Measurements from ENCODE around the gene NUP214. TPM values are rescaled to one million over a fixed set of nuclear protein-coding genes. Genes with fewer than 3 reads are reported as not detected.
"Not testable (repeated sequence)": the region's sequence is repeated elsewhere in the genome, so short reads cannot be mapped to it uniquely, and the experiment has no call there.

The NUP214 gene
- total RNA-seq, 2 donors from 2014 or later = 105 to 107 TPM

DNA sequence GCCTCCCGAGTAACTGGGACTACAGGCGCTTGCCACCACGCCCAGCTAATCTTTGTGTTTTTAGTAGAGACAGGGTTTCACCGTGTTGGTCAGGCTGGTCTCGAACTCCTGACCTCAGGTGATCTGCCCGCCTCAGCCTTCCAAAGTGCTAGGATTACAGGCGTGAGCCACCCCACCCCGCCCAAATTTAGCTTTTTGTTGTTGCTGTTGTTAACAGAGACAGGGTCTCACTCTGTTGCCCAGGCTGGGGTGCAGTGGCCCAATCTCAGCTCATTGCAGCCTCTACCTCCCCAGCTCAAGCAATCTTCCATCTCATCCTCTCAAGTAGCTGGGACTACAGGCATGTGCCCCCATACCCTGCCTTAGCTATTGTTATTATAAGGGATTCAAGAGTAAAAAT, 25.5 kb upstream of the NUP214 start:
- not testable (repeated sequence) for H3K4me3 Mint-ChIP-seq, ATAC-seq, H3K27ac Mint-ChIP-seq

DNA sequence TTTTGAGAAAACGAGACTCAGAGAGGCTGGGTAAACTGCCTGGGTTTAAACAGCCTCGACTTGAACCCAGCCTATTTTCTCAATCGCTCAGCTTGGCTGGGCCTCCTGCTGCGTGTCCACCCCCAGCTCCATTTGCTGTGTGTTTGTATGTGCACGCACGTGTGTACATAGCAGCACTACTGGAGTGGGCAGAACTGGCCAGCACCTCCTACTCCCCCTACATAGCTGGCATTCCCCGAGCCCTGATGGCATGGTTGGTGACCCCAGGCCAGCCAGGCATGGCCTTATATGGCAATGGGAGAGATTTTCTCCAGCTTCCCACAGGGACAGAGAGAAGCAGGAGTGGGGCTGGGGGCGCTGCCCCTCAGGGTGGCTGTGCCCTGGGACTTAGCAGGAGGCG, 24.9 kb upstream of the NUP214 start:
- H3K9me3 ChIP-seq (ENCODE audit: control insufficient read depth, low read length, poor library complexity, severe bottlenecking) = no peaks in the 10 kb centered on the region
- Mint-ChIP-seq H3K27me3 (peaks cover 21% of the 10 kb centered on the region), H3K27ac (no peak overlapping the region), H3K4me3 (no peak overlapping the region), H3K4me1 (peaks cover 8% of the 10 kb centered on the region), H3K36me3 (ENCODE audit: low read depth) (peaks cover 5% of the 10 kb centered on the region)
- DNase-seq (no peak), ATAC-seq (no peak)

More for the DNA sequence above, 25.5 kb upstream of the NUP214 start:
- H3K4me1 Mint-ChIP-seq; H3K36me3 Mint-ChIP-seq (ENCODE audit: low read depth); H3K9me3 ChIP-seq (ENCODE audit: control insufficient read depth, low read length, poor library complexity, severe bottlenecking); DNase-seq: not testable (repeated sequence)
- peaks cover 27% of the 10 kb centered on the region for H3K27me3 Mint-ChIP-seq

DNA sequence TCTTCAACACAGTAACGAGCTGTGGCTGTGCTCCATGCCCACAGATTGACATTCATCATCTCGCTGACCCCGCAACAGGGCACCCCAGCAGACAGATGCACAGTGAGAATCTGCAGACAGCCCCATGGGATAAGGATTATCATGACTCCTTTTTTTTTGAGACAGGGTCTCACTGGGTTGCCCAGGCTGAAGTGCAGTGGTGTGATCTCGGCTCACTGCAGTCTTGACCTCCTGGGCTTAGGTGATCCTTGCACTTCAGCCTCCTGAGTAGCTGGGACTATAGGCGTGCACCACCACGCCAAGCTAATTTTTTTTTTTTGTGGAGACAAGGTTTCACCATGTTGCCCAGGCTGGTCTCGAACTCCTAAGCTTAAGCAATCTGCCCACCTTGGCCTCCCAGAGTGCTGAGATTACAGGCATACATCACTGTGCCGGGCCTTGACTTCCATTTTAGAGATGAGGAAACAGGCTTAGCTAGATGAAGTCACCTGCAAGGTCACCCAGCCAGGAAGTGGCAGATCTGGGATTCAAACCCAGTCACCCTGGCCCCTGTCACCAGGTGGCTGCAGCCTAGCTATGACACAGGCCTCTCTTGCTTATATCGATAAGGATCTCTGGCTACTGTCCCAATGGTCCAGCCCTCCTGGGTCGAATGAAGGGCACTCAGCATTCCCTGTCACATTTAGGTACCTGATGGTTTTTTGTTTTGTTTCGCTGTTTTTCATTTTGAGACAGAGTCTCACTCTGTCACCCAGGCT, 24.0 kb upstream of the NUP214 start:
- Mint-ChIP-seq H3K27ac (no peak overlapping the region), H3K4me3 (no peak overlapping the region), H3K36me3 (ENCODE audit: low read depth) (peaks cover 2% of the 10 kb centered on the region), H3K27me3 (peaks cover 19% of the 10 kb centered on the region), H3K4me1 (peaks cover 3% of the 10 kb centered on the region)
- ATAC-seq (no peak), DNase-seq (no peak)
- H3K9me3 ChIP-seq (ENCODE audit: control insufficient read depth, low read length, poor library complexity, severe bottlenecking) = no peaks in the 10 kb centered on the region

DNA sequence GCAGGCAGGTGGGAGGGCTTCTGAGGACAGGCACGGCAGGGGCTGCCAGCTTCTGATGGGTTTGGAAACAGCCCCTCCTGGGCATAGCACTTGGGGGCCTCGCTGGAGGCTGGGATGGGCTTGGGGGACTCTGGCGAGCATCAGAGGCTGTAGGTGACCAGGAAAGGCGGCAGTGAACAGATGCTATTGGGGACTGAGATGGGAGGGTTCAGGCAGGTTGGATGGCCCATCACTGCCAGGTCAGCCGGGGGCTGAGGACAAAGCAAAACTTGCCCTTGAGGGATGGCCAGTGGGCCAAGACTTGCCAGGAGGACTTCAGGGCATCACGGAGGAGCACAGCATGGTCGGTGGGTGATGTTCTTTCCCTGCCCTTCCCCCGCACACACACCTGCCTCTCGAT, 22.4 kb upstream of the NUP214 start:
- H3K27ac Mint-ChIP-seq = no peak overlapping the region
- no peaks in the 10 kb centered on the region for H3K36me3 Mint-ChIP-seq (ENCODE audit: low read depth)
- H3K27me3 Mint-ChIP-seq = peaks cover 18% of the 10 kb centered on the region
- no peaks in the 10 kb centered on the region for H3K4me1 Mint-ChIP-seq
- ATAC-seq = no peak
- no peak for DNase-seq
- H3K9me3 ChIP-seq (ENCODE audit: control insufficient read depth, low read length, poor library complexity, severe bottlenecking) = no peaks in the 10 kb centered on the region
- H3K4me3 Mint-ChIP-seq = no peak overlapping the region

DNA sequence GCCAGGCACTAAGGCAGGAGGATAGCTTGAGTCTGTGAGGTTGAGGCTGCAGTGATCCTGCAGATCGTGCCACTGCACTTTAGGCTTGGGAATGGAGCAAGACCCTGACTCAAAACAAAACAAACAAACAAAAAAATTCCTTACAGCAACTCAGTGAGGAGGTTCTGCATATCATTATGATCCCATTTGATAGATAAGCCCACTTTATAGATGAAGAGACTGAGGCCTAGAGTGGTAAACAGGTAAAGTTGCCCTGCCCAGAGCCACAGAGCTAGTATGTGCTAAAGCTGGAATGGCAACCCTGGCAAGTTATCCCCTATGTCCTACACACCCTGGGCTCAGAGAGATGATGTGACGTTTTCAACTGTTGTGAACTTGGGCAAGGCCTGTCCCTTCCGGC, 21.9 kb upstream of the NUP214 start:
- ATAC-seq = no peak
- DNase-seq = no peak
- no peaks in the 10 kb centered on the region for H3K4me1 Mint-ChIP-seq
- H3K9me3 ChIP-seq (ENCODE audit: control insufficient read depth, low read length, poor library complexity, severe bottlenecking) = no peaks in the 10 kb centered on the region
- H3K27ac Mint-ChIP-seq = no peak overlapping the region
- H3K4me3 Mint-ChIP-seq = no peak overlapping the region
- peaks cover 13% of the 10 kb centered on the region for H3K27me3 Mint-ChIP-seq
- no peaks in the 10 kb centered on the region for H3K36me3 Mint-ChIP-seq (ENCODE audit: low read depth)

DNA sequence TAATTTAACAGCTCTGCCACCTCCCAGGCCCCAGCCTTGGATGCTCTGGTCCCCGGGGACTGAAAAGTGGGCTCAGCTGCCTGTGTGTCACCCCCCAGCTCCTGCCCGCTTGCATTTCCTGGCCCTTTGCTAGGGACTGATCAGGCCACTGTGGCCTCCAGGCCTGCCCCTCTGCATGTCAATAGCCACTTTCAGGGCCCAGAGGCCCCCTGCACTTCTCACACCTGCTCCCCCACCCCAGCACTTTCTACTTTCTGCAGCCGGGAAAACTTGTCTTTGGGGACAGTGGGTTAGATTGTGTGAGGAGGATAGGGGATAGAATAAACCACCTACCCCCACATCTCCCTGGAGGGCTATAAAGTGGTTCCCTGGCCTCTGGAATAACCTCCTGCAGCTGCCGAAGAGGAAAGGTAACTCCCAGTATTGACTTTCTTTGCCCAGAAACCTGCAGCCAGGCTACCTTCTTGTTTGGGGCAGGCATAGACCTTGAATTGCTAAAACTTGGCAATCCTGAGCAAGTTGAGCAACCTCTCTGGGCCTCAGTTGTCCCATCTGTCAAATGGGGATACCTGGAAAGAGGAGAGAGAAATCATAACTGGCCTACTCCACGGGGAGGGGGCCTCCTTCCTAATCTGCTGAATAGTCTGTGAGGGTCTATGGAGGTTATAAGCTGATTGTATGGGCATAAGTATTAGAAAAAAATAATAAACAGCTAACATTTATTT, 21.2 kb upstream of the NUP214 start:
- Mint-ChIP-seq H3K4me1 (no peaks in the 10 kb centered on the region), H3K27ac (no peak overlapping the region), H3K4me3 (no peak overlapping the region), H3K36me3 (ENCODE audit: low read depth) (no peaks in the 10 kb centered on the region), H3K27me3 (peaks cover 13% of the 10 kb centered on the region)
- no peaks in the 10 kb centered on the region for H3K9me3 ChIP-seq (ENCODE audit: control insufficient read depth, low read length, poor library complexity, severe bottlenecking)
- no peak for DNase-seq
- ATAC-seq = no peak

DNA sequence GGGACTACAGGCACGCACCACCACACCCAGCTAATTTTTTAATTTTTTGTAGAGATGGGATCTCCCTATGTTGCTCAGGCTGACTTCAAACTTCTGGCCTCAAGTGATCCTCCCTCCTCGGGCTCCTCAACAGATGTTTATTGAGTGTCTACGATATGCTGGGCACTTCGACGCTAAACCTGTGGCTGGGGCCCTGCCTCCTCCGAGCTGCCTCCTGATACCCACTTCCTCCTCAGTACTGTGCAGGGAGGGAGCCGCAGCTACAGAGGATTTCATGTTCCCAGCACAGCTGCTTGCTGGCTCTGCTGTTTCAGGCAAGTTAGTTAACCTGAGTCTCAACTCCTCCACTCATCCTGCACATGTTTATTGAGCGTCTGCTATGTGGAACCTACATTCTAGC, 19.4 kb upstream of the NUP214 start:
- ATAC-seq = no peak
- peaks cover 13% of the 10 kb centered on the region for H3K27me3 Mint-ChIP-seq
- H3K4me1 Mint-ChIP-seq = no peaks in the 10 kb centered on the region
- no peaks in the 10 kb centered on the region for H3K36me3 Mint-ChIP-seq (ENCODE audit: low read depth)
- DNase-seq = no peak
- H3K27ac Mint-ChIP-seq = no peak overlapping the region
- no peak overlapping the region for H3K4me3 Mint-ChIP-seq
- H3K9me3 ChIP-seq (ENCODE audit: control insufficient read depth, low read length, poor library complexity, severe bottlenecking) = no peaks in the 10 kb centered on the region

DNA sequence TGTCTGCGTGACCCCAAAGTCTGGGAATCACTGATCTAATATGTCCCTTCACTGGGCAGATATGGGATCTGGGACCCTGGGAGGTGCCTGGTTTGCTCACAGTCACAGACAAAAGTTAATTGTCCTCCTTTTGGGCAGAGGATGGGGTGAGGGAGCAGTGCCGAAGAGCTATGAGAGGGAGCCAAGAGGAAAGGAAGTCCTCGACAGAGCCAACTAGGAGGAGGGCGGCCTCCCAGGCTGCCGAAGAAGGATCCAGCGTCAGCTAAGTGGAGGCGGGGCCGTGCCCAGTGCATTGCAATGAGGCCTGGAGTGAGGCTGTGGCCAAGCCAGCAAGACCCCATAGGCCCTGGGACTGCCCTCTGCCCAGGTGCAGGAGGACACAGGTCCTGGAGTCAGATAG, 17.6 kb upstream of the NUP214 start:
- no peak for DNase-seq
- Mint-ChIP-seq H3K4me3 (no peak overlapping the region), H3K27ac (no peak overlapping the region), H3K27me3 (peaks cover 16% of the 10 kb centered on the region), H3K4me1 (no peaks in the 10 kb centered on the region), H3K36me3 (ENCODE audit: low read depth) (no peaks in the 10 kb centered on the region)
- no peak for ATAC-seq
- no peaks in the 10 kb centered on the region for H3K9me3 ChIP-seq (ENCODE audit: control insufficient read depth, low read length, poor library complexity, severe bottlenecking)

DNA sequence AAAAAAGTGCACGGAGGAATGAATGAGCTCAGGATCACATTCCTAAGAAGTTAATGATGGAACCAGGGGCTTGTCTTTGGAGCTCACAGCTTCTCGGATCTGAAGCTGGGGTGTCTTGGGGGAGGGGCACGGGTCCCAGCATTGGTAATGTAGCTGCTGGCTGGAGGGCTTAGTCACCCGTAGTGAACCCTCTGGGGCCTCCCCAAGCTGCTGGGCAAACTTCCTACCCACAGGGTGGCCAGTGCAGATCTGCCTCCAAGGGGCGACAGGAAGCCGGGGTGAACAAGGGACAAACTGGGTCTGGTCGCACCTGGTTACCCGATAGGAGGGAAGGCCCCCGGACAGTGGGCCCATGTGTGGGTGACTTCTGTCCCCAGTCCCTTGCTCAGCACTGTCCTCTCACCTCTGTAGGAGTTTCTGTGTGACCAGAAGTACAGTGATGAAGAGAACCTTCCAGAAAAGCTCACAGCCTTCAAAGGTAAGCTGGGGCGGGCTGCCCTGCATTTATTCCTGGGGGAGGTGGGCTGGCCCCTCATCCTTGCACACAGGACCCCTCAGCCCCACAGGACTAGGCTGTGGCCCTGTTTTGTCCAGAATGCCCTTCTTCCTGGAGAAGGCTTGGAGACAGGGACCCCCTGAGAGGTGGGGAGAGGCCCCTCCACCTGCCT, 14.1 kb upstream of the NUP214 start:
- no peak for DNase-seq
- H3K4me3 Mint-ChIP-seq = no peak overlapping the region
- ATAC-seq = no peak
- no peak overlapping the region for H3K27ac Mint-ChIP-seq
- H3K36me3 Mint-ChIP-seq (ENCODE audit: low read depth) = no peaks in the 10 kb centered on the region
- H3K4me1 Mint-ChIP-seq = no peaks in the 10 kb centered on the region
- H3K9me3 ChIP-seq (ENCODE audit: control insufficient read depth, low read length, poor library complexity, severe bottlenecking) = no peaks in the 10 kb centered on the region
- peaks cover 14% of the 10 kb centered on the region for H3K27me3 Mint-ChIP-seq

DNA sequence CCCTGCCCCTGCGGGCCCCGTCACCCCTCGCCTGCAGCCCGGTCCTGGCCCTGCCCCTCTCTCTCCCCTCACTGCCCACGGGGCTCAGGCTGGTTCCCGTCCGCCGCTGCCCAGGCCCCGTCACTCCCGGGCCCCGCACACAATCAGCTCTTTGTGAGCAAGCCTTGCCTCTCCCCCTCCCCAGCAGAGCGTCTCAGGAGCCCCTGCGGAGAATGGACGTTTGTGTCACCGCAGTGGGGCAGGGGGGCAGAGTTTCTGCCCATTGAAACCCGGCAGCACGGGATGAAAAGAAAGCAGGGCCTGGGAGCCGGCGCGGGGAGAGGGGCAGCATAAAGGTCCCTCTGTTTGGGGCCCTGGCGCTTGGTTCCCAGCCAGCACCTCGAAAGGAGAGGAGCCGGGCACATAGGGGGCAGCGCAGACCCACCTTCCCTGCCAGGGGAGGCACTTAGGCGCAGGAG, 13.5 kb upstream of the NUP214 start:
- Mint-ChIP-seq H3K27ac (no peak overlapping the region), H3K27me3 (peaks cover 8% of the 10 kb centered on the region)
- no peak for DNase-seq

DNA sequence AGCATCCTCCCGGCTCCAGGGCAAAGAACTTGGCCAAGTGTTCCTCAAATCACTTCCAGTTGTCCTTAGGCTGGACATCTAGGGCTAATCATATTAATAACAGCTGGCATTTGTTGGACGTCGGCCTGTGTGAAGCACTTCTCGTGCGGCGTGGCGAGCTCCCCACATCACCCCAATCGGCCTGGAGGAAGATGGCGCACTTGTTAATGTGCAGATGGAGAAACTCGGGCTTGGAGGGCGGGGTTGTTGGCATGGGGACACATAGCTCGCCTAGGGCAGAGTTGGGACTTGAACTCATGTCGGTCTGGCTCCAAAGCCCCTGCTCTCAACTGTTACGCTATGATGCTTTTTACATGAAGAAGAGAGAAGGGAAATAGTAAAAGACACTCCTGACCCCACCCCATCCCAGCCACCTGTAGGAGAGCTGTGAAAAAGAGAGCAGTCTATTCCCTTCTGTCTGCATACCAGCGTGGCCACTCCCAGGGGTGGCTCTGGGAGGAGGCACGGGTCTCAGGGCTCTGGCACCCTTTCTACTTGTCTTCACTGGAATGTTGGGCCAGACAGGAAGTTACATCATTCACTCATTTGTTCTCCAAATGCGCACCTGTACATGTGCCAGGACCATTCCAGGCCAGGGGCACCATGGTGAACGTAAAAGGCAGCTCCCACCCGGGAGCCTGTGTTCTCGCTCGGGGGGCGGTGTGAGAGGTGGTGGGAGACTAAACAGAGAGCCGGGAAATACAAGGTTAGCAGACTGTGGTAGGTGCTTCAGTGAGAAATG, 12.8 kb upstream of the NUP214 start:
- H3K36me3 Mint-ChIP-seq (ENCODE audit: low read depth) = no peaks in the 10 kb centered on the region

More for the DNA sequence above, 13.5 kb upstream of the NUP214 start:
- no peak overlapping the region for H3K4me3 Mint-ChIP-seq
- H3K9me3 ChIP-seq (ENCODE audit: control insufficient read depth, low read length, poor library complexity, severe bottlenecking) = no peaks in the 10 kb centered on the region
- H3K4me1 Mint-ChIP-seq = no peaks in the 10 kb centered on the region
- no peaks in the 10 kb centered on the region for H3K36me3 Mint-ChIP-seq (ENCODE audit: low read depth)
- no peak for ATAC-seq

DNA sequence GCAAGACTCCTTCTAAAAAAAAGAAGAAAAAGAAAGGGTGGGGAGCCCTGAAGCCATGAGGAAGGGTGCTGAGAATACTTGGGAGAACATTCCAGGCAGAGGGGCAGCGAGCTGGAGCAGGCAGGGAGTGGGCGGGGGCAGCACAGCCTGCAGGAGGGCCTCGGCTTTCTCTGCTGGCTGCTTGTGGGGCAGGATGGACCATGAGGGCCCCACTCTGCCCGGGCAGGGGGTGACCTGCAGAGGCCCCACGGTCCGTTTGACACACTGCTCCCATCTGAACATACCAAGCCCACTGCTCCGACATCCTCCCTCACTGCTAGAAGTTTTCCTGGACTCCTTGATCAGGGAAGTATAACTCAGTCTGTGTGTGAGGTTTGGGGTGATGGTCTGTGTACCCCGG, 11.7 kb upstream of the NUP214 start:
- Mint-ChIP-seq H3K4me3 (no peak overlapping the region), H3K27me3 (peaks cover 11% of the 10 kb centered on the region), H3K36me3 (ENCODE audit: low read depth) (no peaks in the 10 kb centered on the region), H3K4me1 (no peaks in the 10 kb centered on the region), H3K27ac (no peak overlapping the region)
- ATAC-seq (no peak), DNase-seq (no peak)
- H3K9me3 ChIP-seq (ENCODE audit: control insufficient read depth, low read length, poor library complexity, severe bottlenecking) = no peaks in the 10 kb centered on the region

More for the DNA sequence above, 12.8 kb upstream of the NUP214 start:
- ATAC-seq = no peak
- no peak for DNase-seq
- Mint-ChIP-seq H3K27ac (no peak overlapping the region), H3K4me1 (no peaks in the 10 kb centered on the region), H3K4me3 (no peak overlapping the region), H3K27me3 (peaks cover 5% of the 10 kb centered on the region)
- no peaks in the 10 kb centered on the region for H3K9me3 ChIP-seq (ENCODE audit: control insufficient read depth, low read length, poor library complexity, severe bottlenecking)

DNA sequence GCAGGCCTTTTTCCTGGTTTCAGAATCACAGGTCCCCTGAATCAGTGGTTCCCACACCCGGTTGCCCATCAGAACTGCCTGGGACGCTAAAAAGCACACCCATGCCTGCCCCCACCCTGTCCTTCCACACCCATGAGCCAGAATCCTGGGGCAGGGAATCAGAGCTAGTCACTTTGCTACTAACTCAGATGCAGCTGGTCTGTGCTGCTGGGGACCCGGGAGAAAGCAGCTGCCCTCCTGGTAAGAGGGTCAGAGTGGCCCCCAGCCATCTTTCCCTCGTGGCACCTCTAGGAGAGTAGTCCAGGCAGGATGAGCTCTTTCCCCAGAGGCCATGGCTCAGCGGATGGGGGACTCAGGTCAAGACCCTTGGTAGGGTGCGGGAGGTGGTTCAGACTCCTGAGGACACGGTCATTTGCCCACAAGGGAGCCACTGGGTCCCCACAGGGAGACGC, 11.3 kb upstream of the NUP214 start:
- ATAC-seq = no peak

More for the DNA sequence above, 11.3 kb upstream of the NUP214 start:
- Mint-ChIP-seq H3K4me1 (no peaks in the 10 kb centered on the region), H3K36me3 (ENCODE audit: low read depth) (no peaks in the 10 kb centered on the region), H3K27ac (no peak overlapping the region), H3K27me3 (peaks cover 15% of the 10 kb centered on the region), H3K4me3 (no peak overlapping the region)
- no peaks in the 10 kb centered on the region for H3K9me3 ChIP-seq (ENCODE audit: control insufficient read depth, low read length, poor library complexity, severe bottlenecking)
- DNase-seq = no peak

Measured in T-helper 17 cell (primary cell).